Neutrophil (primary cell): ENCODE results near the gene DSCAML1.

Source experiments
- H3K27ac ChIP-seq: fragments of 200-600 bp; sonication (generic); 2 replicates; pipeline ENCODE4 v1.5.1; 2016; ENCODE audit warnings: mild to moderate bottlenecking, moderate library complexity
- H3K27me3 ChIP-seq: fragments of 200-600 bp; sonication (generic); 2 replicates; pipeline ENCODE4 v1.6.0; 2016; ENCODE audit warnings: mild to moderate bottlenecking
- H3K36me3 ChIP-seq: fragments of 200-600 bp; sonication (generic); 2 replicates; pipeline ENCODE4 v1.5.1; 2017
- H3K4me1 ChIP-seq, 2 experiments: fragments of 200-600 bp in 1 of 2; sonication (generic) in 1 of 2; 1 replicate in 1 of 2; 2 replicates in 1 of 2; pipeline versions ENCODE4 v1.5.1 to v1.6.1; 2013 to 2016; ENCODE audit warnings: low read depth in 1 of 2, low read length in 1 of 2, mild to moderate bottlenecking in 1 of 2, moderate library complexity in 1 of 2; ENCODE audit not compliant: control insufficient read depth in 1 of 2, insufficient read depth in 1 of 2
- H3K4me3 ChIP-seq, 2 experiments: fragments of 200-600 bp in 1 of 2; sonication (generic) in 1 of 2; 1 replicate in 1 of 2; 2 replicates in 1 of 2; pipeline ENCODE4 v1.5.1; 2013 to 2016; ENCODE audit warnings: low read depth in 1 of 2, low read length in 1 of 2, mild to moderate bottlenecking in 1 of 2, moderate library complexity in 1 of 2
- H3K9me3 ChIP-seq: fragments of 200-600 bp; sonication (generic); 2 replicates; pipeline ENCODE4 v1.5.1; 2016
- TF ChIP-seq, protein P1 (sequence below): fragments of 200-600 bp; sonication (generic); IDR thresholded peaks from 2 replicates; pipeline ENCODE4 v1.5.1; 2016; ENCODE audit warnings: antibody characterized with exemption

DSCAML1 gene

DNA sequence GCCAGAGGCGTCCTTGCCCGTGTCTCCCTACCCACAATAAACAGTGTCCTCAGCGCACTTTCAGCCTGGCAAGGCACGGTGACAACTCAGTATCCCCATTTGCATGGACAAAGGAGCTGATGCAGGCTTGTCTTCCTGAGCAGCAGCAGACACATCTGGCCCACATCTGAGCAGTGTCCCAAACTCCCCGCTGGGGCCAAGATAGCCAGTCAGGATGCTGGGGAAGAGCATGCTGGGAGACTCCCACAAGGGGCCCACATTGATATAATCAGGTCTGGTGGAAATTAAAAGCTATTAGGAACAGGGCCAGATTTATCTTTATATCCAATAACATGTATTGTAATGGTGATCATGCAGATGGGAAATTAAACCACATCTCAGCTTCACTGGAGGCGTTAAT is 24.7 kb downstream of the DSCAML1 start:
- TF ChIP-seq, protein P1, sequence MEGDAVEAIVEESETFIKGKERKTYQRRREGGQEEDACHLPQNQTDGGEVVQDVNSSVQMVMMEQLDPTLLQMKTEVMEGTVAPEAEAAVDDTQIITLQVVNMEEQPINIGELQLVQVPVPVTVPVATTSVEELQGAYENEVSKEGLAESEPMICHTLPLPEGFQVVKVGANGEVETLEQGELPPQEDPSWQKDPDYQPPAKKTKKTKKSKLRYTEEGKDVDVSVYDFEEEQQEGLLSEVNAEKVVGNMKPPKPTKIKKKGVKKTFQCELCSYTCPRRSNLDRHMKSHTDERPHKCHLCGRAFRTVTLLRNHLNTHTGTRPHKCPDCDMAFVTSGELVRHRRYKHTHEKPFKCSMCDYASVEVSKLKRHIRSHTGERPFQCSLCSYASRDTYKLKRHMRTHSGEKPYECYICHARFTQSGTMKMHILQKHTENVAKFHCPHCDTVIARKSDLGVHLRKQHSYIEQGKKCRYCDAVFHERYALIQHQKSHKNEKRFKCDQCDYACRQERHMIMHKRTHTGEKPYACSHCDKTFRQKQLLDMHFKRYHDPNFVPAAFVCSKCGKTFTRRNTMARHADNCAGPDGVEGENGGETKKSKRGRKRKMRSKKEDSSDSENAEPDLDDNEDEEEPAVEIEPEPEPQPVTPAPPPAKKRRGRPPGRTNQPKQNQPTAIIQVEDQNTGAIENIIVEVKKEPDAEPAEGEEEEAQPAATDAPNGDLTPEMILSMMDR: no peak
- H3K27me3 ChIP-seq: peaks cover 23% of the 10 kb centered on the region
- no peaks in the 10 kb centered on the region for H3K9me3 ChIP-seq
- no peaks in the 10 kb centered on the region for H3K4me1 ChIP-seq
- H3K36me3 ChIP-seq: no peaks in the 10 kb centered on the region
- H3K27ac ChIP-seq: no peak overlapping the region
- no peak overlapping the region for H3K4me3 ChIP-seq

DNA sequence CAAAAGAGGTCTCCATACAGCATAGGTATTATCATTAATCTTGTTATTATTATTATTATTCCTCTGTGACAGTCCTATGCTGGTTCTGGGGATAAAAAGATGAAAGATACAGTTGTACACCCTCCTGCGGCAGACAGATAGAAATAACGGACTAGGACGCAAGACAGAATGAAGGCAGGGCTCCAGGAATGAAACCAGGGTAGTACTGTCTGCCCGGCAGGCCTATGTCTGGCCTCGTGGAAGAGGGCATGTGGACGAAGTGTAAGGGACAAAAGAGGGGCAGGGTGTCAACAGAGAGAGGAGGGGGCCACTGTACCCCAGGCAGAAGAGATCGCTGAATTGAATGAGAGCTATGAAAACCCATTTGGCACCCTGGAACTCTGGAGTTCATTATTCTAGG is 25.2 kb downstream of the DSCAML1 start:
- TF ChIP-seq, protein P1: no peak
- H3K27me3 ChIP-seq: peaks cover 23% of the 10 kb centered on the region
- H3K9me3 ChIP-seq: no peaks in the 10 kb centered on the region
- no peaks in the 10 kb centered on the region for H3K4me1 ChIP-seq
- no peak overlapping the region for H3K27ac ChIP-seq
- no peak overlapping the region for H3K4me3 ChIP-seq
- no peaks in the 10 kb centered on the region for H3K36me3 ChIP-seq

DNA sequence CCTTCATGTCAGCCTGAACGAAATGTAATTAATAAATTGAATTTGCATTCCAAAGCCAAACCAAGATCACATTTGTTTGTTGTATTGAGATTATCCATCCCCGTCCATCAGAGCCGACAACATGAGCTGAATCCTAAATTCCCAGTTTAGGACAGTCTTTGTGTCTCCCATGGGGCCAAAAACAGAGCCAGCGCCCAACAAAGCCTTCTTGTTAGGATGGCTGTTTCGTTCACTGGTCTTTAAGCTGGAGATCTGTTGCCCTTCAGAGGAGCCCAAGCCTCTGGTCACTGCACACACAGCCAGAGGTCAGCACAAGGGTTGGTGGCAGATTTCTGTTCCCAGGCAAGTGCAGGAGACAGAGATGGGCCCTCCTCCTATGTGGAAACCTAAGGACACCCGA is 25.8 kb downstream of the DSCAML1 start:
- Histone ChIP-seq H3K9me3 (no peaks in the 10 kb centered on the region), H3K27me3 (peaks cover 23% of the 10 kb centered on the region), H3K4me3 (no peak overlapping the region), H3K36me3 (no peaks in the 10 kb centered on the region), H3K27ac (no peak overlapping the region), H3K4me1 (no peaks in the 10 kb centered on the region)
- TF ChIP-seq, protein P1: no peak

DNA sequence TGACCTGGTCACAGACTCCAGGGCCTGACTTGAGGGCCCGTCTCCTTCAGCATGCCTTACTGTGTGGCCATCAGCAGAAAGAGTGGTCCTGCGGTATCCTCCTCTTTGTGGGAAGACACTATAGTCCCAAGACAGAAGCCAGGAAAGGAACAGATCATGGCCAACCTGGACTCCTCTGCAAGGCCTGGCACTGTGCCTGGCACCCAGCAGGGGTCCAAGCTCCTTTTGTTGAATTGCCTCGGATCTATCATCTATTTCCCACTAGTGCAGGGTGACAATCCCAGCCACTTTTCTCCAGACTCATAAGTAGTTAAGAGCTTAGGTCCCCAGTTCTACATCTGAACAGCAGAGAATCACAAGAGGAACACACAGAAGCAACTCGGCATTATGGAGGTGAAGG is 27.0 kb downstream of the DSCAML1 start:
- TF ChIP-seq, protein P1: no peak
- Histone ChIP-seq H3K4me3 (no peak overlapping the region), H3K4me1 (no peaks in the 10 kb centered on the region), H3K36me3 (no peaks in the 10 kb centered on the region), H3K9me3 (no peaks in the 10 kb centered on the region), H3K27ac (no peak overlapping the region), H3K27me3 (peaks cover 17% of the 10 kb centered on the region)

DNA sequence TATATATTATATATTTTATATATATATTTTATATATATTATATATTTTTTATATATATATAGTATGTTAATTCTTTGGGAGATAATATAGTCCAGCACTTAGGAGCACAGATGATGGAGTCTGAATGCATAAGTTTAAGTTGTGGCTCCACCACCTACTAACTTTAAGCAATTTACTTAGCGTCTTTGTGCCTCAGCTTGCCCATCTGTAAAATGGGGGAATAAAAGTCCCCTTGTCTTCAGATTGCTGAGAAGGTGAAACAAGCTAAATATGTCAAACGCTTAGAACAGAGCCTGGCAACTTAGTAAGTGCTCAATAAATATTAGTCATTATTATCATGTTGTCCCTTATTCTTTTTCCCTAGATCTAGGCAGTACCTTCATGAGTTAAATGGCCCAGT is 27.5 kb downstream of the DSCAML1 start:
- Histone ChIP-seq H3K27me3 (peaks cover 12% of the 10 kb centered on the region), H3K36me3 (no peaks in the 10 kb centered on the region), H3K4me1 (no peaks in the 10 kb centered on the region), H3K27ac (no peak overlapping the region), H3K4me3 (no peak overlapping the region), H3K9me3 (no peaks in the 10 kb centered on the region)
- TF ChIP-seq, protein P1: no peak

DNA sequence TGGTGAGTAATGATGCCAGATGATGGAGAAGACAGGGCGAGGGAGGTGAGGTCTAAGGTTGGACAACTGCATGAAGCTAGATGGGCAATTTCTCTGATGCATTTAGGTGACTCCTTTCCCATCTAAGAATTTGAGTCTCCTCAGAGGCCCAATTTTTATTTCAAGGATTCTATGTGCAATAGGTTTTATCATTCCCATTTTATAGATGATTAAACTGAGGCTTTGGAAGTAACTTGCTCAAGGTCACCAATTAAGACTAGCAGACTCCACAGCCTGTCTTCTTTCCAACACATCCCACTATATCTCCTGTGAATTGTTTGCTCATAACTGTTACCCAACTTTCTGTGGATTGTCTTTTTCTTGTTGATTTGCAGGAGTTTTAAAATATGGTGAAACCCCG is 28.5 kb downstream of the DSCAML1 start:
- no peak overlapping the region for H3K27ac ChIP-seq
- TF ChIP-seq, protein P1: no peak
- no peaks in the 10 kb centered on the region for H3K36me3 ChIP-seq
- no peaks in the 10 kb centered on the region for H3K4me1 ChIP-seq
- no peak overlapping the region for H3K4me3 ChIP-seq
- H3K9me3 ChIP-seq: no peaks in the 10 kb centered on the region
- H3K27me3 ChIP-seq: peaks cover 2% of the 10 kb centered on the region
